Left ventricle myocardium inferior (tissue), 1 donor: ENCODE data around the gene PASK. TPM values are rescaled to one million over a fixed set of nuclear protein-coding genes. Genes with fewer than 3 reads are reported as not detected.

ENCODE experiments used
- DNase-seq: peaks from one replicate; pipeline ENCODE4 v3.0.0-alpha.2; 2020
- H3K27ac ChIP-seq: fragments of 200-600 bp; replicated peaks from 2 replicates; pipeline ENCODE4 v1.8.0; 2021
- H3K27me3 ChIP-seq: fragments of 200-600 bp; 2 replicates; pipeline ENCODE4 v1.8.0; 2021; ENCODE audit warnings: low read depth
- H3K36me3 ChIP-seq: fragments of 200-600 bp; 2 replicates; pipeline ENCODE4 v1.8.0; 2021
- H3K4me1 ChIP-seq: fragments of 200-600 bp; 2 replicates; pipeline ENCODE4 v1.8.0; 2021
- H3K4me3 ChIP-seq: fragments of 200-600 bp; 2 replicates; pipeline ENCODE4 v1.8.0; 2021; ENCODE audit warnings: mild to moderate bottlenecking, moderate library complexity
- H3K9me3 ChIP-seq: fragments of 200-600 bp; replicated peaks from 2 replicates; pipeline ENCODE4 v1.8.0; 2021
- intact Hi-C: fragments of 100-400 bp; cut with micrococcal nuclease; formaldehyde crosslinking; loops from one replicate; pipeline ENCODE4 v1.11.0; 2022
- total RNA-seq: library from RNA; stranded (reverse); fragmentation: NEBNext Ultra II Directional; extraction: Animal tissue kit (Norgen Biotek cat#: 25700); gene quantifications from one replicate; pipeline ENCODE4 v1.2.1, GENCODE V29; 2021
- TF ChIP-seq, protein P1 (sequence below): fragments of 200-600 bp; IDR thresholded peaks from 2 replicates; pipeline ENCODE4 v1.8.0; 2021; ENCODE audit warnings: antibody characterized with exemption, mild to moderate bottlenecking, borderline replicate concordance
- donor health status: DM: no; HTN: yes; CAD: no; lungs with severe emphysema.

The PASK gene
- total RNA-seq, 1 donor from 2014 or later: 3.4 TPM

DNA sequence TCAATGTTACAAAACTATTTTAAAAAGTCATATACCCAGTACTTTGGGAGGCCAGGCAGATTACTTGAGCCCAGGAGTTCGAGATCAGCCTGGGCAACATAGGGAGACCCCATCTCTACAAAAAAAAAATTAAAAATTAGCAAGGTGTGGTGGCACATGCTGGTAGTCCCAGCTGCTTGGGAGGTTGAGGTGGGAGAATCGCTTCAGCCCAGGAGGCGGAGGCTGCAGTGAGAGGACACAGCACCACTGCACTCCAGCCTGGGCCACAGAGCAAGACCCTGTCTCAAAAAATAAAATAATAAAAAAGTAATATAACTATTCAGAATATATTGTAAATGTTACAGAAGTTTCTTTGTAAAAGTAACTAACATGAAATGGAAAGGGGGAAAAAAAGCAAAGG, 1.9 kb downstream of the PASK start:
- H3K4me3 ChIP-seq: no peak overlapping the region
- H3K4me1 ChIP-seq: peaks cover 29% of the 10 kb centered on the region
- no peaks in the 10 kb centered on the region for H3K27me3 ChIP-seq
- intact Hi-C loops: no loop called here
- H3K9me3 ChIP-seq: no peaks in the 10 kb centered on the region
- H3K36me3 ChIP-seq: no peaks in the 10 kb centered on the region
- TF ChIP-seq, protein P1, sequence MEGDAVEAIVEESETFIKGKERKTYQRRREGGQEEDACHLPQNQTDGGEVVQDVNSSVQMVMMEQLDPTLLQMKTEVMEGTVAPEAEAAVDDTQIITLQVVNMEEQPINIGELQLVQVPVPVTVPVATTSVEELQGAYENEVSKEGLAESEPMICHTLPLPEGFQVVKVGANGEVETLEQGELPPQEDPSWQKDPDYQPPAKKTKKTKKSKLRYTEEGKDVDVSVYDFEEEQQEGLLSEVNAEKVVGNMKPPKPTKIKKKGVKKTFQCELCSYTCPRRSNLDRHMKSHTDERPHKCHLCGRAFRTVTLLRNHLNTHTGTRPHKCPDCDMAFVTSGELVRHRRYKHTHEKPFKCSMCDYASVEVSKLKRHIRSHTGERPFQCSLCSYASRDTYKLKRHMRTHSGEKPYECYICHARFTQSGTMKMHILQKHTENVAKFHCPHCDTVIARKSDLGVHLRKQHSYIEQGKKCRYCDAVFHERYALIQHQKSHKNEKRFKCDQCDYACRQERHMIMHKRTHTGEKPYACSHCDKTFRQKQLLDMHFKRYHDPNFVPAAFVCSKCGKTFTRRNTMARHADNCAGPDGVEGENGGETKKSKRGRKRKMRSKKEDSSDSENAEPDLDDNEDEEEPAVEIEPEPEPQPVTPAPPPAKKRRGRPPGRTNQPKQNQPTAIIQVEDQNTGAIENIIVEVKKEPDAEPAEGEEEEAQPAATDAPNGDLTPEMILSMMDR: no peak
- no peak overlapping the region for H3K27ac ChIP-seq
- no peak for DNase-seq

DNA sequence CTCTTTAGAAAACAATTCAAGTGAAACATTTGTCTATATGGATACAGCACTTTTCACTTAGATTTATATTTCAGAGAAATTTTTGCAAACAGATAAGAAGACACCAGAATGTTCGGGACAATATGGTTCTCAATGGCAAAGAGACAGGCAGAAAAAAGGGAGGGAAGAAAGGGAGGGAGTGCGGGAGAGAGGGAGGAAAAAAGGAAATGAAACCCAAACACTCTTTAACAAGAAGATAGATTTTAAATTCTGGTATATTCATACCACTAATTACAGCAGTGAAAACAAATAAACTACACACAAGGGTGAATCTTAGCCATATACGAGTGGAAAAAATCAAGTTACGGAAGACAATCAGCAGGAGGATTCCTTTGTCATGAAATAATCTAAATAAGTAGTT, 3.0 kb downstream of the PASK start:
- H3K36me3 ChIP-seq: no peaks in the 10 kb centered on the region
- H3K9me3 ChIP-seq: no peaks in the 10 kb centered on the region
- DNase-seq: no peak
- TF ChIP-seq, protein P1: no peak
- no peak overlapping the region for H3K27ac ChIP-seq
- H3K4me3 ChIP-seq: no peak overlapping the region
- intact Hi-C loops: no loop called here
- no peaks in the 10 kb centered on the region for H3K27me3 ChIP-seq
- peaks cover 25% of the 10 kb centered on the region for H3K4me1 ChIP-seq

DNA sequence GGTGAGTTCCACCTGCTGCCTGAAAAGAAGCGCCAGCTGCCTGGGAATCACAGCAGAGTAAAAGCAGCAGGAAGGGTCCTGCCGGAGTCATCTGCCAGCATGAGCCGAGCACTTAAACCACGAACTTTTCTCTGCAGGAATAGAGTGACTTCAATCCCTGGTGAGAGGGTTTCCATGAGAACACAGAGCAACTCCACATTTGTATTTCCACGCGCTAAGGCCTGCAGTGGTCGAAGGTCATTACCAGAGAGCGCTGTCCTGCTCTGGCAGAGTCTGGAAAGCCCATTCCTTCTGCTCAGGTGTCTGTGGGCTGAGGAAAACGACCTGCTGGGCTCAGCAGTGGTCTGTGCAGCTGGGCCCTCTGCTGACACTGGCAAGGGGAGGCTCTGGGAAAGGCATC, 6.7 kb downstream of the PASK start:
- intact Hi-C loops: no loop called here
- H3K27me3 ChIP-seq: no peaks in the 10 kb centered on the region
- DNase-seq: no peak

DNA sequence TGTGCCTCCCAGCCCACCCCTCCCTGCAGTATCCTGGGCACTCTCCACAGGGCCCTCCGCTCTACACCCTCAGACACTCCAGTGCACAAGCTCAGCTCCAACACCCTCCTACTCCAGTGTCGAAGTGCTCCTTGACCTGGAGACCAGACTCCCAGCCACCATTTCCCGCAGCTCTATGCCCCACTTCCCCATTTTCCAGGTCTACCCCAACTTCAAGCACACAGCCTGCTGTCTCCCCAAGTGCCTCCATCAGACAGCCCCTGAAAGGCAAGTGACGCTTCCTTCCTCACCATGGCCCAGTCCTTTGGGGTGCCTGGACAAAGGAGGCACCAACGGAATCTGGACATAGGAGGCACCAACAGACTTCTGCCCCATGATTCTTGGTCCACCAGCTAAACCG, 7.2 kb downstream of the PASK start:
- H3K4me1 ChIP-seq: no peaks in the 10 kb centered on the region
- H3K4me3 ChIP-seq: no peak overlapping the region
- no peaks in the 10 kb centered on the region for H3K9me3 ChIP-seq
- intact Hi-C loops: no loop called here
- no peak for DNase-seq
- no peaks in the 10 kb centered on the region for H3K36me3 ChIP-seq
- no peaks in the 10 kb centered on the region for H3K27me3 ChIP-seq
- TF ChIP-seq, protein P1: no peak
- no peak overlapping the region for H3K27ac ChIP-seq

More for the DNA sequence above, 6.7 kb downstream of the PASK start:
- Histone ChIP-seq H3K27ac (no peak overlapping the region), H3K4me3 (no peak overlapping the region), H3K9me3 (no peaks in the 10 kb centered on the region), H3K36me3 (no peaks in the 10 kb centered on the region), H3K4me1 (no peaks in the 10 kb centered on the region)
- TF ChIP-seq, protein P1: no peak

DNA sequence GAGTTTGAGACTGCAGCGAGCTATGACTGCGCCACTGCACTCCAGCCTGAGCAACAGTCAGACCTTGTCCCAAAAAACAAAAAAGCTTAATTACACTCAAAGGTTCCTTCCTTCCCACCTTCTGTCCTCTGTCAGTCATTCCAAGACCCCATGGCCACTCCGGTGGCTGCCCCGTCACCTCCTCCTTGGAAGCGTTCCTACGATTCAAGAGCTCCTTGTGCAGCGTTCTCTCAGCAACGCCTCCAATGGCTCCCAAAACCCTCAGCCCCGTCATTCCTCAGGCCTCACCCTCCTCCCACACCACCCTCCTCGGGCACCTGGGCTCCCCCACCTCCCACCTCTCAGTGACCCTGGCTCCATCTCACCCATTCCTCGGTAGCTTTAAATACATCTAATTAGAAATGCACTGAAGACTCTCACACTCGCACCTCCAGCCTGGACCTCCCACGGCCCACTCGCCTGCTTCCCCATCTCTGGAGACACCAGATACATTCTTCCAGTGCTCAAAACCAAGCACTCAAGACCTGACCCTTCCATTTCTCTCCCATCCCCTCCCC, 8.0 kb downstream of the PASK start:
- DNase-seq: no peak
- Histone ChIP-seq H3K9me3 (no peaks in the 10 kb centered on the region), H3K36me3 (no peaks in the 10 kb centered on the region), H3K4me3 (no peak overlapping the region), H3K4me1 (no peaks in the 10 kb centered on the region), H3K27me3 (no peaks in the 10 kb centered on the region), H3K27ac (no peak overlapping the region)
- TF ChIP-seq, protein P1: no peak
- intact Hi-C loops: no loop called here

DNA sequence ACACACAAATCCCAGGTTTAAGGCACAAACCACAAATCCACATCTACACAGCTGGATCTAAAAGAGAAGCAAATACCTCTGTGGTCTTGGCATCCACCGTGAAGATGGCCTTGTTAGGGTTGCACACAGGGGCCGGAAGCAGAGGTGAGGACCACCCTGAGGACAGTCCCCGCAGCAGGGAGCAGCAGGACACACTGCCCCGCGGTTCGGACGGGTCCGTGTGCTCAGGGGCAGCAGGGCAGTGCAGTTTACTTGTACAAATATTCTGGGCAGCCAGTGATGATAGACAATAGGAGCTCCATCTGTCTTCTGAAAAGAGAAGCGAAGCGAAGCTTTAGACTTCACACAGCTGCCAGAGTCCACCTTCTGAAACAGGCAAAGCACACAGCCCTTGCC, 8.8 kb downstream of the PASK start:
- DNase-seq: no peak
- Histone ChIP-seq H3K27ac (no peak overlapping the region), H3K4me1 (no peaks in the 10 kb centered on the region), H3K27me3 (no peaks in the 10 kb centered on the region), H3K9me3 (no peaks in the 10 kb centered on the region), H3K4me3 (no peak overlapping the region), H3K36me3 (no peaks in the 10 kb centered on the region)
- intact Hi-C loops: no loop called here
- TF ChIP-seq, protein P1: no peak
